GM21723 (cell line): ENCODE measurements around the gene GRM8.

Experiments used
- ATAC-seq: cut with Tn5 transposase; IDR thresholded peaks from one replicate; pipeline ENCODE4 v1.9.1; 2021; ENCODE audit warnings: mild to moderate bottlenecking, moderate library complexity; ENCODE audit not compliant: unreplicated experiment

Gene GRM8

DNA sequence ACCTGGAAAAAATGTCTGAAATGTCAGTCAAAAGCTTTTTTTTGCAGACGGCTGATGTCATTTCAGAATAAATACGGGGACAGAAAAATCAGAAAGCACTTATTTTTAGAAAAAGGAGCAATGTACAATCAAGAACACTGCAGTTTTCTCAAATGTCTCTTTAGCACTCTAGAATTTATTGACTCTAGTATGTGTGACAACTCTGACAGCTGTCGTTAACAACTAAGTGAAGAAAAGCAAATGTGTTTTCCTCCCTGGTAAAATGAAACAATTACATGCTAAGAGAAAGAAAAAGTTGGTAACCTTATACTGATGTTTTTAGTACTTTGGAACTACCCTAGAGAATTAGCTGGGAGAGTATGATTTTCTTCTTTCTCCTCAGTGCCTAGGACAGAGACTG lies 497.4 kb downstream of the GRM8 start:
- ATAC-seq = no peak

DNA sequence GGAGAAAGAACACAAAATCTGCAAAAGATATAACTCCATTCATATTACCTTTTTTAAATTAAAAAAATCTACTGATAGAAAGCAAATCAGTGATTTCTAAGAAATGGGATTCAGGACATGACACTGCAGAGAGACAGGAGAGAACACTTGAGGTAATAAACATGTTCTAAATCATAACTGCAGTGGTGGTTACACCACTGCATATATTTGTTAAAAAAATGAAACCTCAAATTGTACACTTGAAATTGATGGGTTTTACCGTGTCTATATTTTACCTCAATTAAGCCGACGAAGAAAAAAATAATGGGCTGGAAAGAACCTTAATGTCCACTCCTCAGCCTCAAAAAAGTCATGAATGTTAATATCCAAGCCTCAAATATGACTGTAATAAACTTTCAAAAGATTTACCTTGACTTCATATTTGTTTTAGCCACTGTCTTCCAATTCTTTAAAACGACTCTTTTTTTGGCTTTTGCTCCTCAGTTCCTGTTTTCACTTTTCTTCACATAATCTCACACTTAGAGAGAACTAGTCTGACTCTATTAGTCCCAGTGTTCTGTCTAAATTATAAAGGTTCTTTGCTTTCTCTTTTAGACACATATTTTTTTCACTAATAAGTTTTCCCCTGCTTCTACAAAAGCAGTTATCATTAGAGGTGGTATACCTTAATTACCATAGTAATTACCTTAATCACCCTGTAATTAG lies 502.4 kb downstream of the GRM8 start:
- peak; percentile 56 for ATAC-seq

DNA sequence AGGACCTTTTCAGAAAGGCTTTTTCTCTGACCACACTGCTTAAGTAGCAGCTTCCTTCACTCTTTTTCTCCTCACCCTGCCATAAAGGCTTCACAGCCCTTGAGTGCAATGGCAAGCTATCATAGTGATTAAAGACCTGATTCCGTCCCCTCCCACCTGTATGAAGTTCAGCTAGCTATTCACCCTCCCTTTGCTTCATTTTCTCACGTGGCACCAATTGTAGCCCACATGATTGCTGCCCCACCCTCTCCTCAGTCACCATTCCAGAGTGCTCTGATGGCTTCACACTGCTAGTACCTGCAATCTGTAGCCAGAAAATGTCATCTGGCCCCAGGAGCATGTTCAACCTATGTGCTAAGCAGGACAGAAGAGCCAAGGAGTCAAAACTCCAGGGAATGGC lies 523.8 kb downstream of the GRM8 start:
- ATAC-seq = no peak

DNA sequence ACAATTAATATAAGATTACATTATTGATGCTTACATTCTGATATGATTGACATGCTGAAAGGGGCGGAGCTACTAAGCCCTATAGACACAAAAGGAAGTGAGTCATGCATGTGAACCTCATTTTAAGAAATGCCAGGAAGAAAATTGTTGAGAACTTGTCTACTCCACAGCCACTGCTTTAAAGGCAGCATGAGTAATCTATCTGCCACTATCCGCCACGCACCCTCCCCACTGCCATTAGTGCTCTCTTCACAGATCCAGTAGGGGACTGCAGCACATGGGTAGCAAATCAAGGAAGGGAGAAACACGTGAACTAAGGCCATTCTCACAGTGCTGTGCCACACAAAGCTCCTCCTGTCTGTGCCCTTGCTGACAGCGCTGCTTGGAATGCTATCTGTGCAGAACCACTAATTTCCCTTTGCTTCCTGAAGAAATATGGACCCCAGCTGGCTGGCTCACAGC lies 524.8 kb downstream of the GRM8 start:
- no peak for ATAC-seq

DNA sequence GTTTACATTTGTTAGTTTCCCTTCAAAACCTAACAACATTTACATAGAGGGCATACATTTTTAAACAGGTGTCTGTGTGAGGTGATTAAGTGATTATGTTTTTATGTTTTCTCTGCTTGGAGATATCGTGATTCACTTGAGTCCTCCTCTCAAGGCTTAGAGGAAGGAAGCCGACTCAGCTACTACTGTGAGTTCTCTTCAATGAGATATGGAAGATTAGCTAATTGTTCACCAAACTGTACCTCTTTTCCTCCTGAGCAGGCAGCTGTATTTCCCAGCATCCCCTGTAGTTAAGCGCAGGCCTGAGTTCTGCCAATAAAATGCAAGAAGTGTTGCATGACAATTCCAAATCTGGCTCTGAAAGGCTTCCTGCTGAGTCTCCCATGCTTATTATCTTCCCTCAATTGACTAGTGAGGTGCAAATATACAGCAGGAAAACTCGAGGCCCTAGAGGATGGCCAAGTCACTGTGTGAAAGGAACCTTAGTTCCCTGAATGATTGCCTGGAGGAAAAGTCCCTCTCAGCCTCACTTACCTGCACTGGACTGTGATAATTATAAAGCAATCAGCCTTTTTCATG lies 528.7 kb downstream of the GRM8 start:
- no peak for ATAC-seq

- ATAC-seq = peak; percentile 94
Measured at GRCh38 chr7:126720232-126720631, 532.5 kb downstream of the GRM8 start.

GRCh38 chr7:126718419-126718818 lies 534.3 kb downstream of the GRM8 start:
- no peak for ATAC-seq

GRCh38 chr7:126716321-126716720 lies 536.4 kb downstream of the GRM8 start:
- ATAC-seq = no peak

- no peak for ATAC-seq
Measured at GRCh38 chr7:126715076-126715475, 537.7 kb downstream of the GRM8 start.

DNA sequence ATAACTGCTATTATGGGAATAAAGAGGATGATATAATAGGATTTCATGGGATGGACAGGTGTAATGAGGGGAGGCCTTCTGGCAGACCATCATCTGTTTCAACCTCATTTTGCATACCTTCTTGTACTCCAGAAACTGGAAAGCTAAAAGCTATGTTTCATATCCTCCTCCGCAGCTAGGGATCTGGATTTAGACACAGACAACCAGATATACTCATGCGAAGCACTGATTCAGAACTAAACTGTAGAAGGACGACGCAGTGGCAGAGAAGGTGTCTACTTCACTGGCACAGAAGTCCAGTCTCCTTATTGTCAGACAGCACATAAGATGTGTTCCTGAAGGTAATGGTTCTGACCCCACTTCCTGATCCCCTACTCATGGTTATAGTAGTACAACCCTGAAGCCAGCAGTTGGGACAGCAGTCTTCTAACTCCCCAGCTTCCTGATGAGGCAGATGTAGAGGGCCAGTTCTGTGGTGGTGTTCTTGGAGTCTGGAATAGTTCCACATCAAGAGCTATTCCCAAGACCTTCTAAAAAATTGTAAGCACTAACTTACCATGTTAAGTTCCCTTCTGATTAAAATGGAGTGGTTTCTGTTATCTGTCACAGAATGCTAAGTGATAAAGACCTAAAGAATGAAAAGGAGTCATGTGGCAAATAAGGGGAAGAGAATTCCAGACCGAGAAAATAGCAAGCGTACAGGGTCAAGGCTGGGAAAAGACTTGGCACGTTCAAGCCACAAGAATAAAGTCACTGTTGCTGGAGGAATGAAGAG lies 550.3 kb downstream of the GRM8 start:
- ATAC-seq = peak; percentile 60

DNA sequence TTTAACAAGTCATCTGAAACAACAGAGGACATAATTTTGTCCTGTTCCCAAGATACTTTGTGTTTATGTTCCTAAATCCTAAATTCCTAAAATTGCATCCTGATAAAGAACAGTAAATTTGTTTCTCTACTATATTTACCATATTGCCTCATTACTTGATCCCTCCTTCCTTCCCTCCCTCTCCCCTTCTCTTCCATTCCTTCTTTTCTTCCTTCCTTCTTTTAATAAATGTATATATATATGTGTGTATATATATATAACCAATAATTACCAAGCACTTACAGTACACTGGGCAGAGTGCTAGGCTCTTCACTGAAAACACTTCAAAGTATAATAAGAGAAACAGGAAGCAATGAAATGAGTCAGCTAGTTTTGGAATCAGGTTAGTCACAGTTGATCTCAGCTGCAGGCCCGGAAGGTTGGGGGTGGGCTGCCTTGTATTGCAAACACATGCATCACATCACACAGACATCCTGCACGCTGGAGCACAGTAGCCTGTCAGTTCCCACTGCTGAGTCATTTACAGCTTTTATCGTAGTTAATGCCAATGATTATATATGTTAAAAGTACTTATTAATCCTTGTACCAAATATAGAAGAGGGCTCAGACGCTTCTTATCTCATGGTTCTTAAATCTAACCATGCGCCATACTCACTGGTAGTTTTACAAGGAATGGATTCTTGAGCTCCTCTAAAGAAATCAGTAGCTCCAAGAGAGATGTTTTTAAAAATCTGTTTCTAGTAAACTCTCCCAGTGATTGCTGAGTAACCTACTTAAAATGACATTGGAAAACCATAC lies 551.7 kb downstream of the GRM8 start:
- ATAC-seq = peak; percentile 84

DNA sequence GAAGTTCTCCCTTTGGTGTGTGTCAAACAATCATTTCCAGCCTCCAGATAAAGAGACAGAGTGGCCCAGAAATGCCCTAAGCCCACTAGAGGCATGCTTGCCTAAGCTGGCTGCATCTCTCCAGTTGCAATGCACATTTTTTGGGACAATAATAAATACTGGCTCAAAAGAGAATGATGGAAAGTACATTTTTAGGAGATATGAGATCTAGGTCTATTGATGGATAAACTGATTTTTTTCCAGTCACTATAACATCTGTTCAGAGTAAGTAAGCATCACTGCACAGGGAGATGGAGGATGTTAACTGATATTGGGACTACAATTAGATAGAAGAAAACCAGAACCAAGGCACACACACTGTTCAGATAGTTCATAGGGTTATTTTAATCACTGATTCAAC lies 553.0 kb downstream of the GRM8 start:
- no peak for ATAC-seq

DNA sequence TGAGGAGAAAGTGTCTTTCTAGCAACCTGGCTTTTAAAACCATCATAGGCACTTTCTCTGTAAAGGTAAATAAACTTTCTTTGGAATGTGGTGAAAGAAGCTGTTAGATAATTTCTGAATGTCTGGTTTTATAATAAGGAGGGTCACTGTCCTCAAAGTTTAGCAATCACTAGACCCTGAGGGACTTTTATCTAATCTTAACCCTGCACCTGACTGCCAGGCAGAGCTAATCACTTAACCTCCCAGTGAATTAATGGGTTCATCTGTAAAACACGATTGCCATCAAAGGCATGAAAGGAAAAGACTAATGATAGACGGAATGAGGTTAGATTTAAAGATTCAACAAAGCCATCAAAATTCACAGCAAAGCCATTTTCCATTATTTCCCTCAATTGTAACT lies 553.8 kb downstream of the GRM8 start:
- no peak for ATAC-seq

- no peak for ATAC-seq
Measured at GRCh38 chr7:126698446-126698845, 554.3 kb downstream of the GRM8 start.

GRCh38 chr7:126696256-126697038 lies 556.3 kb downstream of the GRM8 start:
- peak; percentile 41 for ATAC-seq

DNA sequence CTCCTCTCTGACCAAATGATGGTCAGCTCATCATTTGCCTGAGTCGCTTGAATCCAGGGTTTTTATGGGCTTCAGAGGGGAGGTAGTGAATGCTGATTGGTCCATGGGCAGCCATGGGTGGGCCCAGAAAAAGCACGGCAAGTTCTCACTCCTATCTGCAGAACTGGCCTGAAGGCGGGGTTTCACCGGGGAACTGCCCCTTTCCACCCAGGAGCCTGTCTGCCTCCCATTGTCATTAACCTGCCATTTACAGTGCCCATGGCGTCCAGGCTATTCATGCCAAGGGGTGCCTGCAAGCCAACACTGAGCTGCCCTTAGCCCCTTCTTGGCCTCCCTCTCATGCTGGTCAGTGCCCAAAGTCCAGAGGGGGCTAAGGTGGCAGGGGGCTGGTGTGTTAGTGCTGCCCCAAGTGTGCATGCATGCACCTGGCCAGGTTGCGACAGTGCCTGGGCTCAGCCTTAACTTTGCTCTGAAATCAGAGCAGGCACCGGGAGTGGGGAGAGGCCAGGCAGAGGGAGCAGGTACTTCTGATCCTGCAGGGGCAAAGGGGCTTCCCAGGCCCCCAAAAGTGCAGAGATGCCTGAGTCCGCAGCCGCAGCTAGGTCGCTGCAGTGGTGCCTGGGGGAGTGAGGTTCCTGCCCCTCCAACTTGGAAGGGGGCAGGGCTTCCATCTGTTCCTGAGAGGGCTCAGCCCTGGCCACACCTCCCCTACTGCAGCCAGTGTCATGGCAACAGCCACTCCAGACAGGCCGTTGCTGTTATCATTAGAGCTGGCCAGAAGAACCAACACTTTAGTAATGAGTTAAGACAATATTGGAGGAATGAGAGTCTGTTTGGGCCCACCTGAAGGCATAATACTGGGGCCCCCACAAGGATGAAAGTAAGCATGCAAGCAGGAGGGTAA lies 561.6 kb downstream of the GRM8 start:
- ATAC-seq = no peak

DNA sequence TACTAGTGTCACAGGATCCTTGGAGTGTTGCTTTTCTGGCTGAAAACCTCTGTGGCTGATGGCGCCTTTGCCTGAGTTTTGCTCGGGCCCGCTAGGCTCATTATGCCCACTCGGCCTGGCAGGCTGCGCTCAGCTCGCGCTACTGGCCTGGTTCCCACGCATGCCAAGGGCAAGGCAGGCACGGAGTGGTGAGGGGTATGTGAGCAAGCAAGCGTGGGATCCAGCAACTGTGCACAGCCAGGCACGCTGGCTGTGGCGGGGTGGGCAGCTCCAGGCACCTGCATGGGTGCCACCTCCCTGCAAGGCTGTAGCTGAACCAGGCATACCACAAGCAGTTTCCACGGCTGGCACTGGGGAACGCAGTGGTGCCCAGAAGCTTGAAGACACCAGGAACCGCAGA lies 562.6 kb downstream of the GRM8 start:
- ATAC-seq = no peak

GRCh38 chr7:126689037-126689436 lies 563.7 kb downstream of the GRM8 start:
- ATAC-seq = no peak

DNA sequence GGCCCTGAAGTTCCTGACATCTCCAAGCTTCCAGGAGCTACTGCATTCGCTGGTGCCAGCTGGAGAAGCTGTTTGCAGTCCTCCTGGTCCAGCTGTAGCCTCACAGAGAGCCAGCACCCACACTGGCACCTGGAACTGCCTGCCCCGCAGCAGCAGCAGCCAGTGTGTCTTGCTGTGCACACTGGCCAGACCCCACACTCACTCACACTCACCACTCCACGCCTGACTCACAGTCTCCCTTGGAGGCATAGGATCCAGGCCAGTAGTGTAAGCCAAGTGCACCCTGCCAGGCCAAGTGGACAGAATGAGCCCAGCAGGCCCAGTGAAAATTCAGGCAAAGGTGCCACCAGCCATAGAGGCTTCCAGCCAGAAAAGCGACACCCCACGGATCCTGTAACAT lies 566.3 kb downstream of the GRM8 start:
- ATAC-seq = no peak
